Endothelial cell of umbilical vein (primary cell): Measurements from ENCODE around the gene DUS2. TPM values are rescaled to one million over a fixed set of nuclear protein-coding genes. Genes with fewer than 3 reads are reported as not detected.
A peak's percentile ranks its signal among the peaks of the same experiment; 100 is the strongest.
"Not testable (repeated sequence)": the region's sequence is repeated elsewhere in the genome, so short reads cannot be mapped to it uniquely, and the experiment has no call there.

Source experiments
- BruUV-seq: library from RNA; stranded (reverse); fragments of 400-500 nt; replicated peaks from 2 replicates; lab custom pipeline; 2021; lab: Mats Ljungman, UMichigan
- CTCF ChIA-PET: fragments of 300-600, 350-600 bp; sonication (Branson Sonifier 250); formaldehyde crosslinking; loops from one replicate; lab custom pipeline; 2021; ENCODE audit warnings: antibody characterized with exemption, inconsistent platforms; lab: Charles Lee
- POLR2A ChIA-PET: fragments of 300-600, 350-600 bp; sonication (Branson Sonifier 250); formaldehyde crosslinking; loops from one replicate; lab custom pipeline; 2021; ENCODE audit warnings: antibody characterized with exemption, inconsistent platforms; lab: Charles Lee
- DNase-seq: peaks from one replicate; pipeline ENCODE4 v3.0.0-alpha.2; 2011; ENCODE audit warnings: low read depth, low spot score
- FAIRE-seq: peaks from 2 replicates; lab custom pipeline; 2011; peaks lifted over from hg19 to GRCh38; lab: Jason Lieb, UNC
- H2AFZ ChIP-seq: 2 replicates; pipeline ENCODE4 v1.6.0; 2012; ENCODE audit warnings: low read depth, low read length, control low read depth, inconsistent platforms
- H3K27ac ChIP-seq: 2 replicates; pipeline ENCODE4 v1.5.1; 2011; ENCODE audit warnings: low read depth, mild to moderate bottlenecking, control low read depth, low read length, moderate library complexity; ENCODE audit not compliant: insufficient read depth
- H3K27me3 ChIP-seq, 2 experiments: 2 replicates each; pipeline versions ENCODE4 v1.6.0 to v1.6.1; 2011; ENCODE audit warnings: low read length in 2 of 2, mixed read lengths in 1 of 2; ENCODE audit not compliant: control insufficient read depth in 2 of 2, insufficient read depth in 2 of 2
- H3K36me3 ChIP-seq, 2 experiments: 2 replicates in 1 of 2; 3 replicates in 1 of 2; pipeline ENCODE4 v1.5.1; 2011; ENCODE audit warnings: low read length in 2 of 2, mild to moderate bottlenecking in 1 of 2, moderate library complexity in 1 of 2; ENCODE audit not compliant: control insufficient read depth in 2 of 2, insufficient read depth in 2 of 2; ENCODE audit errors: extremely low read depth in 1 of 2
- H3K4me1 ChIP-seq: 3 replicates; pipeline ENCODE4 v1.5.1; 2011; ENCODE audit warnings: mild to moderate bottlenecking, low read length; ENCODE audit not compliant: control insufficient read depth, insufficient read depth; ENCODE audit errors: extremely low read depth
- H3K4me2 ChIP-seq: 2 replicates; pipeline ENCODE4 v1.6.1; 2011; ENCODE audit warnings: low read length, control low read depth, mixed read lengths; ENCODE audit not compliant: insufficient read depth
- H3K4me3 ChIP-seq, 3 experiments: fragments of 200-600 bp in 1 of 3; sonication (generic), shearing (Covaris generic) in 1 of 3; replicated peaks in 1 of 3; 2 replicates each; pipeline ENCODE4 v1.5.1; 2011 to 2016; ENCODE audit warnings: control low read depth in 3 of 3, low read length in 3 of 3, mild to moderate bottlenecking in 2 of 3, inconsistent platforms in 1 of 3, low read depth in 1 of 3, moderate library complexity in 1 of 3; ENCODE audit not compliant: insufficient read depth in 1 of 3
- H3K79me2 ChIP-seq: 2 replicates; pipeline ENCODE4 v1.6.0; 2012; ENCODE audit warnings: low read length, inconsistent platforms; ENCODE audit not compliant: control insufficient read depth, insufficient read depth
- H3K9ac ChIP-seq: replicated peaks from 2 replicates; pipeline ENCODE3; 2011; ENCODE audit warnings: low read length, control low read depth; ENCODE audit not compliant: insufficient read depth; ENCODE audit errors: extremely low read depth
- H3K9me1 ChIP-seq: replicated peaks from 3 replicates; pipeline ENCODE4 v1.6.0; 2011; ENCODE audit warnings: mild to moderate bottlenecking, low read length; ENCODE audit not compliant: control insufficient read depth, insufficient read depth; ENCODE audit errors: extremely low read depth
- H3K9me3 ChIP-seq: replicated peaks from 2 replicates; pipeline ENCODE4 v1.5.1; 2012; ENCODE audit warnings: low read length, inconsistent platforms; ENCODE audit not compliant: control insufficient read depth, insufficient read depth
- H4K20me1 ChIP-seq: replicated peaks from 2 replicates; pipeline ENCODE3; 2011; ENCODE audit warnings: mild to moderate bottlenecking, low read length; ENCODE audit not compliant: control insufficient read depth, insufficient read depth; ENCODE audit errors: extremely low read depth
- EZH2 ChIP-seq: IDR thresholded peaks from 2 replicates; pipeline ENCODE4 v1.6.1; 2012; ENCODE audit warnings: borderline replicate concordance, low read depth, mild to moderate bottlenecking, moderate library complexity, low read length, inconsistent platforms; ENCODE audit not compliant: severe bottlenecking
- FOS ChIP-seq: IDR thresholded peaks from 2 replicates; pipeline ENCODE4 v1.6.1; 2011; ENCODE audit warnings: mild to moderate bottlenecking, low read length, moderate library complexity, borderline replicate concordance; ENCODE audit not compliant: insufficient read depth
- MYC ChIP-seq: IDR thresholded peaks from one replicate; pipeline ENCODE4 v1.6.1; 2011; ENCODE audit warnings: mild to moderate bottlenecking, low read depth, low read length
- POLR2A ChIP-seq: IDR thresholded peaks from 2 replicates; pipeline ENCODE4 v1.6.1; 2012; ENCODE audit warnings: low read depth, mild to moderate bottlenecking, control low read depth, low read length
- POLR2AphosphoS5 ChIP-seq: IDR thresholded peaks from 2 replicates; pipeline ENCODE4 v1.6.1; 2012; ENCODE audit warnings: low read depth, mild to moderate bottlenecking, control low read depth, low read length, moderate library complexity; ENCODE audit not compliant: insufficient read depth
- dilution Hi-C: fragments of 300-500 bp; cut with MboI; formaldehyde crosslinking; loops from one replicate; pipeline ENCODE4 v1.15.0; 2019; ENCODE audit warnings: low sequenced_read_pairs; ENCODE audit not compliant: extremely low pct_ligation_motif_present
- intact Hi-C: fragments of 100-400 bp; cut with micrococcal nuclease; formaldehyde crosslinking; loops from one replicate; pipeline ENCODE4 v1.10.0; 2022
- polyA plus RNA-seq, 4 experiments: library from polyadenylated mRNA; depleted of rRNA in 3 of 4; stranded (reverse) in 3 of 4; unstranded in 1 of 4; fragments of >200 nt; gene quantifications; 2 replicates each; pipeline versions ENCODE4 v1.2.1 to v1.2.3, GENCODE V29; 2011 to 2012; ENCODE audit warnings: missing spikeins in 1 of 4
- total RNA-seq: library from RNA; stranded (reverse); gene quantifications from 2 replicates; pipeline ENCODE4 v1.2.3, GENCODE V29; 2021

Gene DUS2
- total and polyA plus RNA-seq, 2 donors (not counting 3 experiments of a cell fraction or from before 2014, with no cell fraction given): 16.4 to 21.7 TPM

DNA sequence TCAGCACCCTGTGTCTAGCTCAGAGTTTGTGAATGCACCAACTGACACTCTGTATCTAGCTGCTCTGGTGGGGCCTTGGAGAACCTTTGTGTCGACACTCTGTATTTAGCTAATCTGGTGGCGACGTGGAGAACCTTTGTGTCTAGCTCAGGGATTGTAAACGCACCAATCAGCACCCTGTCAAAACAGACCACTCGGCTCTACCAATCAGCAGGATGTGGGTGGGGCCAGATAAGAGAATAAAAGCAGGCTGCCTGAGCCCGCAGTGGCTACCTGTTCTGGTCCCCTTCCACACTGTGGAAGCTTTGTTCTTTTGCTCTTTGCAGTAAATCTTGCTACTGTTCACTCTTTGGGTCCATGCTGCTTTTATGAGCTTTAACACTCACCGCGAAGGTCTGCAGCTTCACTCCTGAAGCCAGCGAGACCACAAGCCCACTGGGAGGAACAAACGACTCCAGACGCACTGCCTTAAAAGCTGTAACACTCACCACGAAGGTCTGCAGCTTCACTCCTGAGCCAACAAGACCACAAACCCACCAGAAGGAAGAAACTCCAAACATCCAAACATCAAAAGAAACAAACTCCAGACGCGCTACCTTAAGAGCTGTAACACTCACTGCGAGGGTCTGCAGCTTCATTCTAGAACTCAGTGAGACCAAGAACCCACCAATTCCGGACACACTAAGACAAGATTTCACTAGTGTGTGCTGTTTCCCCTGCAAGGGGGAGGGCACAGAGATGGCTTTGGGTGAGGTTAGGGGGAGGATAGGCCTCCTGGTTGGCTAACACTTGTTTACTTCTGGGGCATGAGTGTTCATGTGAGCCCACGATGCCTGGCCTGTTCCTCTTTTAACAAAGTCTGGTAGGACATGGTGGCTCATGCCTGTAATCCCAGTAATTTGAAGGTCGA is 24.1 kb upstream of the DUS2 start, which contains the start of gene DPEP2:
Gene DPEP2 (minus strand): TSS at position 706 of the 910 bp plus-strand sequence. CDS start 6,272 bp downstream, outside the sequence.
- DNase-seq, H3K9me1 ChIP-seq, POLR2A ChIA-PET, H3K4me2 ChIP-seq, FAIRE-seq, dilution Hi-C loops, H4K20me1 ChIP-seq, H3K27ac ChIP-seq, H3K9me3 ChIP-seq, H3K79me2 ChIP-seq, H3K4me1 ChIP-seq, H3K9ac ChIP-seq, H3K4me3 ChIP-seq, H3K36me3 ChIP-seq, H3K27me3 ChIP-seq, intact Hi-C loops, BruUV-seq: not testable (repeated sequence)
- peak within 1 kb of the TSS; percentile 16 for H2AFZ ChIP-seq
- CTCF ChIA-PET: interaction anchor here (1.2 to 3.3 kb wide), 2 partner anchors 20 to 42 kb away, joined by 3 to 11 read pairs; no protein-coding TSS in a partner anchor

DNA sequence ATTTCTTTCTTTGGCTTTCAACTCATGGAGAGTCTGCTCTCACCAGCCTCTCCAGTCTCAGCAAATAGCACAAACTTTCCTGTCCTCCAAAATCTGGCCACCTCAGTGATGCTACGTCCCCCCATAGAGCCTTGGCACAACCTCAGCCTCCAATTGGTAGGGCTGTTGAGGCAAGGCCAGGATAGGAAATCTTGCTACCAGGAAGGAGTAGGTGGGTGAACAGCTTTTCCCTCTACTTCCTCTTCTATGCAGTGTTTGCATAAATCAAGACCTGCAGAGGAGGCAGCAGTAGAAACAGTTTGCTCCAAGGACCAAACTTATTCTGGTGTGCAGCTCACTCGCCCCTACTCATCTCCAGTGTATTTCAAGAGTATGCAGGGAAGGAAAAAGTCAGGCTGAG is 23.1 kb upstream of the DUS2 start:
- H3K27me3 ChIP-seq: no peaks in the 10 kb centered on the region
- H3K36me3 ChIP-seq: no peaks in the 10 kb centered on the region
- H4K20me1 ChIP-seq: no peaks in the 10 kb centered on the region
- H2AFZ ChIP-seq: peak overlapping the region; percentile 10
- FAIRE-seq: no peak
- H3K4me1 ChIP-seq: peaks cover 9% of the 10 kb centered on the region
- no peaks in the 10 kb centered on the region for H3K9me1 ChIP-seq
- intact Hi-C loops (no loop called here), dilution Hi-C loops (no loop called here)
- CTCF ChIA-PET: interaction anchor here (0.9 to 3.3 kb wide), 5 partner anchors 18 to 76 kb away, joined by 3 to 11 read pairs (median 3); partner anchors contain the start of genes DDX28 and DUS2
- TF ChIP-seq EZH2 (no peak), POLR2AphosphoS5 (no peak), FOS (no peak), POLR2A (no peak), MYC (no peak)
- no peak overlapping the region for H3K4me3 ChIP-seq
- H3K79me2 ChIP-seq: no peaks in the 10 kb centered on the region
- DNase-seq: no peak
- no TSS peak for BruUV-seq
- POLR2A ChIA-PET: no interaction called here
- H3K9me3 ChIP-seq: no peaks in the 10 kb centered on the region
- no peak overlapping the region for H3K27ac ChIP-seq
- no peak overlapping the region for H3K9ac ChIP-seq
- H3K4me2 ChIP-seq: no peak overlapping the region
